HG02885 (cell line): ENCODE measurements around the gene STK32C.
"Not testable (repeated sequence)": the region's sequence is repeated elsewhere in the genome, so short reads cannot be mapped to it uniquely, and the experiment has no call there.

ENCODE experiments used
- ATAC-seq: cut with Tn5 transposase; IDR thresholded peaks from one replicate; pipeline ENCODE4 v1.9.1; 2021; ENCODE audit warnings: mild to moderate bottlenecking; ENCODE audit not compliant: unreplicated experiment, poor library complexity

Gene STK32C

GRCh38 chr10:132339276-132339675, 31.5 kb upstream of the STK32C start:
- no peak for ATAC-seq

GRCh38 chr10:132338876-132339275, 31.1 kb upstream of the STK32C start:
- no peak for ATAC-seq

GRCh38 chr10:132337854-132338253, 30.1 kb upstream of the STK32C start:
- not testable (repeated sequence) for ATAC-seq

- no peak for ATAC-seq
These were observed 29.2 kb upstream of the STK32C start for GRCh38 chr10:132336919-132337407.

GRCh38 chr10:132336064-132336746, 28.5 kb upstream of the STK32C start:
- ATAC-seq: no peak

GRCh38 chr10:132335189-132336063, 27.7 kb upstream of the STK32C start:
- peak; percentile 32 for ATAC-seq

- no peak for ATAC-seq
These were observed 27.0 kb upstream of the STK32C start for GRCh38 chr10:132334631-132335188.

GRCh38 chr10:132333386-132333785, 25.6 kb upstream of the STK32C start:
- no peak for ATAC-seq

GRCh38 chr10:132332433-132332754, 24.6 kb upstream of the STK32C start:
- ATAC-seq: peak; percentile 48

GRCh38 chr10:132331601-132332432, 24.1 kb upstream of the STK32C start, which contains the start of gene LRRC27:
Gene LRRC27, plus strand, starts transcription at chr10:132332193. Its CDS starts 1,332 bp downstream, at chr10:132333525.
- peak; percentile 78 for ATAC-seq

- ATAC-seq: no peak
These were observed 22.7 kb upstream of the STK32C start for GRCh38 chr10:132330486-132330833.

- no peak for ATAC-seq
These were observed 22.1 kb upstream of the STK32C start for GRCh38 chr10:132329565-132330485.

GRCh38 chr10:132328738-132329137, 21.0 kb upstream of the STK32C start:
- no peak for ATAC-seq

GRCh38 chr10:132328106-132328505, 20.4 kb upstream of the STK32C start:
- ATAC-seq: no peak

- no peak for ATAC-seq
These were observed 19.2 kb upstream of the STK32C start for GRCh38 chr10:132326925-132327324.

- ATAC-seq: no peak
These were observed 18.7 kb upstream of the STK32C start for GRCh38 chr10:132326344-132326889.

- no peak for ATAC-seq
These were observed 16.4 kb upstream of the STK32C start for GRCh38 chr10:132324186-132324585.

GRCh38 chr10:132322586-132323048, 14.9 kb upstream of the STK32C start:
- no peak for ATAC-seq

- no peak for ATAC-seq
These were observed 14.0 kb upstream of the STK32C start for GRCh38 chr10:132321726-132322125.
